ENCODE data around the gene MAL.

Gene MAL

GRCh38 chr2:95025406-95026319 is at the start of gene MAL:
MAL (plus strand) TSS chr2:95025708; CDS start chr2:95025793, 85 bp downstream.
- DNase-seq (ENCODE audit: low read depth in 2 of 2, low spot score in 1 of 2): peak; percentile 11 to 17

GRCh38 chr2:94977826-94978225 is 47.7 kb upstream of the MAL start:
- DNase-seq (ENCODE audit: low read depth in 2 of 2, low spot score in 1 of 2): no peak

- DNase-seq (ENCODE audit: low read depth in 2 of 2, low spot score in 1 of 2): no peak
Measured at GRCh38 chr2:94978917-94979316, 46.6 kb upstream of the MAL start.

GRCh38 chr2:94979406-94980375 is 45.8 kb upstream of the MAL start:
- no peak for DNase-seq (ENCODE audit: low read depth in 2 of 2, low spot score in 1 of 2)

GRCh38 chr2:94980406-94980805 is 45.1 kb upstream of the MAL start:
- no peak for DNase-seq (ENCODE audit: low read depth in 2 of 2, low spot score in 1 of 2)

GRCh38 chr2:94982156-94982555 is 43.4 kb upstream of the MAL start:
- DNase-seq (ENCODE audit: low read depth in 2 of 2, low spot score in 1 of 2): no peak

GRCh38 chr2:94982675-94983074 is 42.8 kb upstream of the MAL start:
- no peak for DNase-seq (ENCODE audit: low read depth in 2 of 2, low spot score in 1 of 2)

- DNase-seq (ENCODE audit: low read depth in 2 of 2, low spot score in 1 of 2): no peak
Measured at GRCh38 chr2:94984964-94985575, 40.4 kb upstream of the MAL start.

GRCh38 chr2:94985636-94986035 is 39.9 kb upstream of the MAL start:
- DNase-seq (ENCODE audit: low read depth in 2 of 2, low spot score in 1 of 2): no peak

GRCh38 chr2:94986392-94986963 is 39.0 kb upstream of the MAL start:
- no peak for DNase-seq (ENCODE audit: low read depth in 2 of 2, low spot score in 1 of 2)

- no peak for DNase-seq (ENCODE audit: low read depth in 2 of 2, low spot score in 1 of 2)
Measured at GRCh38 chr2:94987074-94988020, 38.2 kb upstream of the MAL start.

- no peak for DNase-seq (ENCODE audit: low read depth in 2 of 2, low spot score in 1 of 2)
Measured at GRCh38 chr2:94990956-94991355, 34.6 kb upstream of the MAL start.

GRCh38 chr2:94992360-94992759 is 33.1 kb upstream of the MAL start:
- DNase-seq (ENCODE audit: low read depth in 2 of 2, low spot score in 1 of 2): no peak

GRCh38 chr2:94993176-94994062 is 32.1 kb upstream of the MAL start:
- no peak for DNase-seq (ENCODE audit: low read depth in 2 of 2, low spot score in 1 of 2)

- no peak for DNase-seq (ENCODE audit: low read depth in 2 of 2, low spot score in 1 of 2)
Measured at GRCh38 chr2:94994063-94994913, 31.2 kb upstream of the MAL start.

GRCh38 chr2:94994914-94995552 is 30.5 kb upstream of the MAL start:
- no peak for DNase-seq (ENCODE audit: low read depth in 2 of 2, low spot score in 1 of 2)

- no peak for DNase-seq (ENCODE audit: low read depth in 2 of 2, low spot score in 1 of 2)
Measured at GRCh38 chr2:94995553-94996304, 29.8 kb upstream of the MAL start.
